Neural progenitor cell (in vitro differentiated cells): Measurements from ENCODE around the gene POLR3B. TPM values are rescaled to one million over a fixed set of nuclear protein-coding genes. Genes with fewer than 3 reads are reported as not detected.

Source experiments
- DNase-seq: peaks from one replicate; pipeline ENCODE4 v3.0.0-alpha.2; 2016; ENCODE audit warnings: low spot score
- H2AFZ ChIP-seq: fragments of 200-600 bp; sonication (generic); replicated peaks from 2 replicates; pipeline ENCODE4 v1.6.1; 2016; ENCODE audit warnings: antibody characterized with exemption
- H3F3A ChIP-seq: fragments of 200-600 bp; sonication (generic); 2 replicates; pipeline ENCODE4 v1.6.1; 2016; ENCODE audit warnings: antibody characterized with exemption, low read depth
- H3K27ac ChIP-seq: fragments of 200-600 bp; sonication (generic); 2 replicates; pipeline ENCODE4 v1.5.1; 2016; ENCODE audit warnings: mild to moderate bottlenecking
- H3K27me3 ChIP-seq: fragments of 200-600 bp; sonication (generic); 2 replicates; pipeline ENCODE4 v1.6.1; 2016; ENCODE audit warnings: mild to moderate bottlenecking, moderate library complexity
- H3K36me3 ChIP-seq: fragments of 200-600 bp; sonication (generic); 2 replicates; pipeline ENCODE4 v1.5.1; 2016
- H3K4me1 ChIP-seq: fragments of 200-600 bp; sonication (generic); 2 replicates; pipeline ENCODE4 v1.6.1; 2016; ENCODE audit warnings: mixed run types
- H3K4me2 ChIP-seq: fragments of 200-600 bp; sonication (generic); 2 replicates; pipeline ENCODE4 v1.6.1; 2016
- H3K4me3 ChIP-seq: fragments of 200-600 bp; sonication (generic); 2 replicates; pipeline ENCODE4 v1.5.1; 2016
- H3K79me2 ChIP-seq: fragments of 200-600 bp; sonication (generic); 2 replicates; pipeline ENCODE4 v1.6.1; 2016; ENCODE audit warnings: low read depth
- H3K9ac ChIP-seq: fragments of 200-600 bp; sonication (generic); 2 replicates; pipeline ENCODE4 v1.6.1; 2016
- H3K9me3 ChIP-seq: fragments of 200-600 bp; sonication (generic); 2 replicates; pipeline ENCODE4 v1.5.1; 2016; ENCODE audit warnings: low read depth
- H4K20me1 ChIP-seq: fragments of 200-600 bp; sonication (generic); 2 replicates; pipeline ENCODE4 v1.6.1; 2016; ENCODE audit warnings: low read depth
- H3K27ac Mint-ChIP-seq: 3 replicates; pipeline ENCODE4 v1.8.0; 2021; ENCODE audit warnings: mixed read lengths
- H3K27me3 Mint-ChIP-seq: 2 replicates; pipeline ENCODE4 v1.8.0; 2022; ENCODE audit warnings: low read depth, mild to moderate bottlenecking, inconsistent platforms, moderate library complexity, mixed read lengths; ENCODE audit not compliant: insufficient read depth
- H3K36me3 Mint-ChIP-seq: 3 replicates; pipeline ENCODE4 v1.8.0; 2021; ENCODE audit warnings: mixed read lengths
- H3K4me1 Mint-ChIP-seq: 3 replicates; pipeline ENCODE4 v1.8.0; 2021; ENCODE audit warnings: mixed read lengths
- H3K4me3 Mint-ChIP-seq: 3 replicates; pipeline ENCODE4 v1.8.0; 2021; ENCODE audit warnings: mild to moderate bottlenecking, moderate library complexity, mixed read lengths
- H3K9me3 Mint-ChIP-seq: 3 replicates; pipeline ENCODE4 v1.8.0; 2020; ENCODE audit warnings: mixed read lengths
- CTCF ChIP-seq: fragments of 200-600 bp; sonication (generic); IDR thresholded peaks from 2 replicates; pipeline ENCODE4 v1.5.1; 2017; ENCODE audit warnings: antibody characterized with exemption, mild to moderate bottlenecking
- EZH2 ChIP-seq: fragments of 200-600 bp; sonication (generic); IDR thresholded peaks from 2 replicates; pipeline ENCODE4 v1.6.1; 2017; ENCODE audit warnings: antibody characterized with exemption, mild to moderate bottlenecking, moderate library complexity
- EZH2phosphoT487 ChIP-seq: fragments of 200-600 bp; sonication (generic); IDR thresholded peaks from 2 replicates; pipeline ENCODE4 v1.6.1; 2017; ENCODE audit warnings: antibody characterized with exemption
- total RNA-seq: library from RNA; depleted of rRNA; stranded (reverse); fragments of >200 nt; gene quantifications from 2 replicates; pipeline ENCODE4 v1.2.3, GENCODE V29; 2015; ENCODE audit warnings: low replicate concordance

Gene POLR3B
- total RNA-seq, 1 donor from 2014 or later, result 8.8 TPM

GRCh38 chr12:106495354-106495965 is 137.9 kb downstream of the POLR3B start:
- no peaks in the 10 kb centered on the region for H3K9me3 ChIP-seq
- no peaks in the 10 kb centered on the region for H3K79me2 ChIP-seq
- no peaks in the 10 kb centered on the region for H4K20me1 ChIP-seq
- no peaks in the 10 kb centered on the region for H3K36me3 ChIP-seq
- H3K4me3 Mint-ChIP-seq, result no peak overlapping the region
- no peaks in the 10 kb centered on the region for H3K27me3 ChIP-seq
- no peak overlapping the region for H3K27ac ChIP-seq
- H2AFZ ChIP-seq, result no peak overlapping the region
- peaks cover 11% of the 10 kb centered on the region for H3F3A ChIP-seq
- peak overlapping the region; percentile 81 for H3K27ac Mint-ChIP-seq
- no peak for TF ChIP-seq EZH2phosphoT487
- TF ChIP-seq EZH2, result no peak
- no peak for TF ChIP-seq CTCF
- H3K9ac ChIP-seq, result no peak overlapping the region
- no peak overlapping the region for H3K4me3 ChIP-seq
- H3K4me1 Mint-ChIP-seq, result peaks cover 61% of the 10 kb centered on the region
- DNase-seq, result no peak
- H3K4me2 ChIP-seq, result no peak overlapping the region
- peaks cover 28% of the 10 kb centered on the region for H3K36me3 Mint-ChIP-seq
- peaks cover 34% of the 10 kb centered on the region for H3K4me1 ChIP-seq
- H3K9me3 Mint-ChIP-seq, result no peaks in the 10 kb centered on the region
- H3K27me3 Mint-ChIP-seq, result peaks cover 2% of the 10 kb centered on the region

- Histone ChIP-seq H3K4me2 (no peak overlapping the region), H4K20me1 (no peaks in the 10 kb centered on the region), H2AFZ (no peak overlapping the region), H3K4me3 (no peak overlapping the region), H3K27ac (no peak overlapping the region), H3K9ac (no peak overlapping the region), H3F3A (no peaks in the 10 kb centered on the region), H3K4me1 (peaks cover 19% of the 10 kb centered on the region), H3K36me3 (no peaks in the 10 kb centered on the region), H3K9me3 (no peaks in the 10 kb centered on the region), H3K27me3 (no peaks in the 10 kb centered on the region), H3K79me2 (no peaks in the 10 kb centered on the region)
- Mint-ChIP-seq H3K27ac (no peak overlapping the region), H3K4me3 (no peak overlapping the region), H3K9me3 (no peaks in the 10 kb centered on the region), H3K36me3 (peaks cover 28% of the 10 kb centered on the region), H3K27me3 (peaks cover 2% of the 10 kb centered on the region), H3K4me1 (peaks cover 36% of the 10 kb centered on the region)
- TF ChIP-seq EZH2phosphoT487 (no peak), EZH2 (no peak), CTCF (no peak)
- no peak for DNase-seq
Observed at GRCh38 chr12:106498056-106498455, 140.5 kb downstream of the POLR3B start.

GRCh38 chr12:106499628-106500027 is 142.1 kb downstream of the POLR3B start:
- Histone ChIP-seq H3K4me2 (no peak overlapping the region), H2AFZ (no peak overlapping the region)

More at GRCh38 chr12:106499628-106500027, 142.1 kb downstream of the POLR3B start:
- H3K27me3 Mint-ChIP-seq, result peaks cover 2% of the 10 kb centered on the region
- H3K4me1 Mint-ChIP-seq, result peaks cover 20% of the 10 kb centered on the region
- Histone ChIP-seq H3K9ac (no peak overlapping the region), H3K27me3 (no peaks in the 10 kb centered on the region), H3K4me1 (peaks cover 3% of the 10 kb centered on the region), H3K4me3 (no peak overlapping the region), H3K79me2 (no peaks in the 10 kb centered on the region), H3K9me3 (no peaks in the 10 kb centered on the region), H3K36me3 (no peaks in the 10 kb centered on the region), H3K27ac (no peak overlapping the region), H3F3A (no peaks in the 10 kb centered on the region), H4K20me1 (no peaks in the 10 kb centered on the region)
- peaks cover 31% of the 10 kb centered on the region for H3K36me3 Mint-ChIP-seq
- TF ChIP-seq CTCF (no peak), EZH2 (no peak), EZH2phosphoT487 (no peak)
- no peak overlapping the region for H3K27ac Mint-ChIP-seq
- H3K4me3 Mint-ChIP-seq, result no peak overlapping the region
- H3K9me3 Mint-ChIP-seq, result no peaks in the 10 kb centered on the region
- no peak for DNase-seq
